ENCODE data around the gene ZIC1. TPM values are rescaled to one million over a fixed set of nuclear protein-coding genes. Genes with fewer than 3 reads are reported as not detected.

ZIC1 gene
- total and polyA plus RNA-seq, 2 of the 4 experiments (the other 2 are of a cell fraction) = not detected

GRCh38 chr3:147379651-147380050 is 29.5 kb upstream of the ZIC1 start:
- H3K4me3 ChIP-seq (ENCODE audit: insufficient read depth, low read depth, low read length) = no peak overlapping the region
- POLR2A ChIA-PET (ENCODE audit: unreplicated experiment) = no interaction called here
- no peak overlapping the region for H3K14ac ChIP-seq (replicated peaks; ENCODE audit: low read depth, low read length)
- no peaks in the 10 kb centered on the region; the same call in 1 of the 2 replicates for H4K20me1 ChIP-seq (ENCODE audit: insufficient read depth, low read length)
- no peak overlapping the region for H3K9ac ChIP-seq (ENCODE audit: low read depth, low read length)
- no peak for DNase-seq
- no CpG with 5 or more reads among the region's 10 CpGs for WGBS, 2 experiments (ENCODE audit: extremely low coverage in 2 of 2, insufficient read length in 1 of 2)
- H3K18ac ChIP-seq (ENCODE audit: low read depth, low read length) = no peak overlapping the region
- H3K4me1 ChIP-seq (ENCODE audit: control insufficient read depth, insufficient read depth, low read length) = no peaks in the 10 kb centered on the region
- CTCF ChIA-PET = no interaction called here
- no peak overlapping the region for H4K5ac ChIP-seq (ENCODE audit: low read depth, low read length)
- no peak overlapping the region for H2BK20ac ChIP-seq (ENCODE audit: low read depth, low read length)
- peaks cover 56% of the 10 kb centered on the region for H3K27me3 ChIP-seq (ENCODE audit: control insufficient read depth, insufficient read depth, low read length)
- H3K36me3 ChIP-seq (ENCODE audit: control insufficient read depth, insufficient read depth, low read length) = no peaks in the 10 kb centered on the region
- TF ChIP-seq RCOR1 (IDR thresholded peaks at IDR 0.05; ENCODE audit: insufficient replicate concordance, low read length) (no peak), BHLHE40 (IDR thresholded peaks at IDR 0.05; ENCODE audit: low read depth, low read length) (no peak), MXI1 (IDR thresholded peaks at IDR 0.05; ENCODE audit: borderline replicate concordance, low read depth, low read length) (no peak), RAD21 (IDR thresholded peaks at IDR 0.05; ENCODE audit: low read length) (no peak), NFE2L2 (IDR thresholded peaks at IDR 0.05; ENCODE audit: low read depth, low read length) (no peak), USF2 (IDR thresholded peaks at IDR 0.05; ENCODE audit: low read depth, low read length) (no peak), CHD1 (IDR thresholded peaks at IDR 0.05; ENCODE audit: low read depth, low read length) (no peak), MAZ (IDR thresholded peaks at IDR 0.05; ENCODE audit: borderline replicate concordance, low read depth, low read length) (no peak), RFX5 (IDR thresholded peaks at IDR 0.05; ENCODE audit: low read depth, low read length) (no peak), CTCF (conservative IDR thresholded peaks at IDR 0.05; ENCODE audit: low read depth, low read length) (no peak)
- no peak overlapping the region for H3K4ac ChIP-seq (ENCODE audit: low read depth, low read length)
- no TSS peak for BruUV-seq (replicated peaks)
- 0 out of 2 replicates have a peak, but pooled peaks cover 6% of the 10 kb centered on the region for H3K9me3 ChIP-seq (ENCODE audit: control insufficient read depth, insufficient read depth, low read length)
- no peak overlapping the region for H2AK9ac ChIP-seq (replicated peaks; ENCODE audit: low read depth, low read length, poor library complexity)
- no peak overlapping the region for H3K56ac ChIP-seq (ENCODE audit: extremely low read depth, insufficient read depth, low read length)
- no peak overlapping the region for H3K4me2 ChIP-seq (ENCODE audit: low read depth, low read length)
- H4K8ac ChIP-seq (ENCODE audit: low read depth in 2 of 2, low read length in 2 of 2) = no peak overlapping the region
- no peaks in the 10 kb centered on the region for H3K9me1 ChIP-seq (ENCODE audit: insufficient read depth, low read length)
- H4K91ac ChIP-seq (ENCODE audit: insufficient read depth, low read depth, low read length) = no peak overlapping the region
- H2BK5ac ChIP-seq (ENCODE audit: low read depth, low read length, poor library complexity, severe bottlenecking) = no peak overlapping the region
- in situ Hi-C loops (cut with MboI; ENCODE audit: low sequenced_read_pairs) (no loop called here), intact Hi-C loops (cut with micrococcal nuclease) (no loop called here), dilution Hi-C loops (cut with HindIII; ENCODE audit: low sequenced_read_pairs, unreplicated experiment) (no loop called here)
- no peak overlapping the region for H3K23ac ChIP-seq (ENCODE audit: low read depth, low read length)
- no peak overlapping the region for H2AFZ ChIP-seq (replicated peaks; ENCODE audit: low read length, poor library complexity)
- H2BK15ac ChIP-seq (ENCODE audit: low read depth, low read length) = no peak overlapping the region
- no peak overlapping the region for H2AK5ac ChIP-seq (ENCODE audit: low read depth, low read length)
- no peak overlapping the region for H2BK120ac ChIP-seq (ENCODE audit: low read depth, low read length)
- ATAC-seq (ENCODE audit: low read depth) = no peak
- no peak overlapping the region for H3K27ac ChIP-seq (ENCODE audit: insufficient read depth, low read length)
- H3K79me1 ChIP-seq (ENCODE audit: low read depth in 1 of 2, low read length in 2 of 2) = no peaks in the 10 kb centered on the region

All from IMR-90 (cell line).